Activated effector memory CD4-positive, alpha-beta T cell treated with Interleukin-2 at 50 U/mL for 16 hours (primary cell): Measurements from ENCODE around the gene CERK.

Experiments
- DNase-seq: peaks from one replicate; pipeline ENCODE4 v3.0.0-alpha.2; 2020

CERK gene

DNA sequence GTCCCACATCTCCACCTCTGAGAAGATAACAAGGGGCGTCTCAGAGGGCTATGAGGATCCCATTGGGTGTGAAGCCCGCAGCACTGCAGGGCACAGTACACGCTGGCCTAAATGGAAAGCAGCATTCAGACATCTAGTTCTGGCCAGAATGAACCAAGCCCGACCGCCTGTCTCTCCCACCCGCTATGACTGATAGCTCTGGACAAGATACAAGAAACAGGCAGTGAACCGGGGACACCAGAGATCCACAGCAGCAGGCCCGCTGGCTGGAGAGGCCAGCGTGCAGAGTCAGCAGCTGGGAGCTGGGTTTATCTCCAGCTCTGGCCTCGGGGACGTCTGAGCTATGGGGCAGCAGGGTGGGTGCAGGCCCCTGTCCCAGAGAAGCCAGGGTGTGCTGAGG, 9.6 kb downstream of the CERK start:
- no peak for DNase-seq

DNA sequence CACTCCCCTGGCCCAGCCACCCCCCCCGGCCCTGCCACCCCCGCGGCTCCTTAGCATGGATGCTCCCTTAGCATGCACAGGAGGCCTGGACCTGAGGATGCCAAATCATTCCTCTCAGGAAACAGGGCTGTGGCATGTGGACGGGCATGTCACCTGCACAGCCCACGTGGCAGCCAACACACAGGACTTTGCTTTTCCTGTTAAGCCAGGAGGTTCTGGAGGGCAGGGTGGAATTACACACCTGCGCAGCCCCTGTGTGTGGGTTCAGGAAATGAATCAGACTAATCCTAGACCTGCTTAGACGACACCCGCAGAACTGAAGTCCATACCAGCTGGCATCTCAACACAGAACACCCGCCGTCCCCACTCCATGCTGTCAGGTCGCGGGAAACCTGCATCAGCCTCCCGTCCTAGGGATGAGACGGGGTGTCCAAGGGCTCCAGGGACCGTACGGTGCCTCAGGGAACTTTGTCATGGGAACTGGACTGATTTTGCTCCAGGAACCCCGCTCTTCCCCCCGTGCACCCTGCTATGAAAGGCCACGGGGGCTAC, 10.2 kb downstream of the CERK start:
- DNase-seq = no peak

GRCh38 chr22:46726986-46727317, 11.1 kb downstream of the CERK start:
- no peak for DNase-seq

DNA sequence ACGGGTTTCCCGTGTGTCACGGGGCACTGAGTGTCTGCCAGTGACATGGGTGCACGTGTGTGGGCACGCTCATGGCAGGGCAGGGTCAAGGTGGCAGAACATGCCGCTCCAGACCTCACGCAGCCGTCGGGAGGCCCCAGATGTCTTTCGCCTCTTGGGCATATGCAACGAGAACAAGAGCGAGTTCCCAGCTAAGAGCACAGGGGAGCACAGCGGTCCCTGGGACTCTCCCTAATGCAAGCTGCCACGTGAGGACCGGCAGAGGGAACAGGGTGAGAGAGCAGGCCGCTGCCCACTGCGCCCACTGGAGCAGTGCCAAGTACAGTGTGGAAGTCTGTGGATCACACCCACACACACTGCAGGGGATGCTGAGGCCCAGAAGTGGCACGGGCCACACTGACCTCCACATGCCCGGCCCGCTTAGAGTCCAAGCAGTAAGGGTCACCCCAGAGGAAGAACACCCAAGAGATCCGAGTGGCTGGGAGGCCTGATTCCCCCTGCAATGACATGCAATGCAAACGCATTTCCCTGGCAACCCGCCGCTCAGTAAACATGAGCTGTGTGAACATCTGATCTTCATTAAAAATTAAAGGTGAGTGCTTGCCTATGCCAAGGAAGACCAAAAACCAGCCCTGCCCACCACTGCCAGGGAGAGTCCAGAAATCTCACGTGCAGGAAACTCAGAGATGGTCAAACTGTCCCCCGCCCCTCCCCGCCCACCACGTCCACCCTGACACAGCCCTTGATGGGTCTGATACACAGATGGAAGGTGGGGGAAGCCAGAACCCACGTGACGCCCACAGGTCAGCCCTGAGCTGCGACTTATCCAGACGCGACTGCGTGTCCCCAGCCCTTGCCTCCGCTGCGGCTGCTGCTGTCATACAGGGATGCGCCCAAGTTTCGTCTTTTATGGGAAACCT, 11.7 kb downstream of the CERK start:
- no peak for DNase-seq

DNA sequence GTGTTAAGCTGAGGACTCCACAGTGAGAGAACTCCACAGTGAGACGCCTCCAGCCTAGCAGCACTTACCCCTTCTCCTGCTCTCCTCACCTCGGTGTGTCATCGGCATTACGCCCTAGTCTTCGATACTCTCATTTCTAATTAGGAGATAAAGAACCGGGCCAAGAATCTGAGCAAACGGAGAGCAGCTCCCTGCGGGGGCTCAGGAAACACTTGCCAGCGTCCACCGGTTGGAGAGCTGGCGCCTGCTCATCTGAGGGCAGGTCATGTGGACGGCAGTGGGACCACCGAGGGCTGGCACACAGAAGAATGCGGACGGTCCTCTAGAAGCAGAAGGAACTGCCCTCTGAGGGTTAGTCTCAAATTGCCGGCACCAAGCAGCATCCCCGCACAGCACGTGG, 13.0 kb downstream of the CERK start:
- no peak for DNase-seq

DNA sequence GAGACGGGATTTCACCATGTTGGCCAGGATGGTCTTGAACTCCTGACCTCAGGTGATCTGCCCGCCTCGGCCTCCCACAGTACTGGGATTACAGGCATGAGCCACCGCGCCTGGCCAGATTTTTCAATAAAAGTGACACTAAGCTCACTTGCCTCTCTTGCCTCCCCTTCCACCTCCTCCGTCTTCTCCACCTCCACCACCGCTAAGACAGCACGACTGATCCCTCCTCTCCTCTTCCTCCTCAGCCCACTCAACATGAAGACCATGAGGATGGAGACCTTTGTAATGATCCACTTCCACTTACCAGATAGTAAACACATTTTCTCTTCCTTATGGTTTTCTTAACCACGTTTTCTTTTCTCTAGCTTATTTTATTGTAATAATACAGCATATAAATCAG, 14.2 kb downstream of the CERK start:
- DNase-seq = no peak

DNA sequence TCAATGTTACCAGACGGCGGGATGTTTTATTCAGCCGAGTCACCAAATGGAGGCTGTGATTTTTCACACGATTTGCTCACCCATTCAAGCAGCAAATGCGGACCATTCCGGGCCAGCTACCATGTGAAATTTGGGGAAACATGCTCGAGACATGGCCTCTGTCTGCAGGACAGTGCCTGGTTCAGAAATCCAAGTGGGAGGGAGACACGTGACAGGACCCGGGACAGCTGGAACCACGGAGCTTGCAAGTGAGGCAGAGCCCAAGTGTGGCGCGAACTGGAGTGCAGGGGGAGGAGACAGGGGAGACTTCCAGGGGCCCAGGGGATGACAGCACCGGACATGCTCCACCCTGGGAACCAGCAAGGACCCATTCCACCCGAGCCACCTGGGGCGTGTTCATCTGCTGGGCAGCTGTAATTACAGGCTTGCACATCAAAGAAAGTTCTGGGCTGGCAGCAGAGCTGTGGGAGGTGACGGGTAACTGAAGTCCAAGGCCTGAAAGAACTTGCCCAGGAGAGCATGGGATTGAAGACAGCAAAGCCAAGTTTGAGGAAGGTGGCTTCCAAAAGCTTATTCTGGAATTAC, 16.5 kb downstream of the CERK start:
- no peak for DNase-seq

- DNase-seq = no peak
Observed at GRCh38 chr22:46719921-46720320, 18.1 kb downstream of the CERK start.

GRCh38 chr22:46714550-46714949, 23.5 kb downstream of the CERK start:
- no peak for DNase-seq

GRCh38 chr22:46712288-46712687, 25.8 kb downstream of the CERK start:
- DNase-seq = no peak

- DNase-seq = no peak
Observed at GRCh38 chr22:46710806-46711205, 27.2 kb downstream of the CERK start.

DNA sequence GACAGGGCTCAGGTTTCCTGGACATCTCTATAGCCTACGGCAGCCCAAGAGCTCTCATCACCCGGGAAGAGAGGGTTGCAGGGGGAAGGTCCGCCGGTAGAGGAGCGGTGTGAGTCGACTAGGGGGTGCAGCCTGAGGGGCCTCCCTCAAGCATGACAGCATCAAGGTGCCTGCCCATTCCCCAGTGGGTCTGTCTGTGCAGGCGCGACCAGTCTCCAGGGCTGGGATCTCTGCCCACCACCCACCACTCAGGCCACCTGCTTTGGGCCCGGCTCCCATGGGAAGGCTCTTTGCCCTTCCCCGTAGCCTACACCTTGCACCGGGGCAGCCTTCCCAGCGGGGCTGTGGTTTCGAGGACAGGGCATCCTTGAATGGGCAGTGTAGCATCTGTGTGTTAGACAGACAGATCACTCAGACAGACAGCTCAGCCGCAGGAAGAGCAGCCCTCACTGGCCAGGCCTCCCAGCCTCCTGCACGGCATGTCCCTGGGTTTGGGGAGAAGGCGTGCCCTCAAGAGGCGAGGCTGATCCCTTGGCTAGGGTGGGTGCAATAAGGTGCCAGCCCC, 29.2 kb downstream of the CERK start:
- DNase-seq = no peak

- DNase-seq = no peak
Observed at GRCh38 chr22:46707827-46708570, 30.1 kb downstream of the CERK start.

- DNase-seq = no peak
Observed at GRCh38 chr22:46707305-46707704, 30.7 kb downstream of the CERK start.

GRCh38 chr22:46706060-46706459, 32.0 kb downstream of the CERK start:
- no peak for DNase-seq

- DNase-seq = no peak
Observed at GRCh38 chr22:46703996-46704370, 34.1 kb downstream of the CERK start.

DNA sequence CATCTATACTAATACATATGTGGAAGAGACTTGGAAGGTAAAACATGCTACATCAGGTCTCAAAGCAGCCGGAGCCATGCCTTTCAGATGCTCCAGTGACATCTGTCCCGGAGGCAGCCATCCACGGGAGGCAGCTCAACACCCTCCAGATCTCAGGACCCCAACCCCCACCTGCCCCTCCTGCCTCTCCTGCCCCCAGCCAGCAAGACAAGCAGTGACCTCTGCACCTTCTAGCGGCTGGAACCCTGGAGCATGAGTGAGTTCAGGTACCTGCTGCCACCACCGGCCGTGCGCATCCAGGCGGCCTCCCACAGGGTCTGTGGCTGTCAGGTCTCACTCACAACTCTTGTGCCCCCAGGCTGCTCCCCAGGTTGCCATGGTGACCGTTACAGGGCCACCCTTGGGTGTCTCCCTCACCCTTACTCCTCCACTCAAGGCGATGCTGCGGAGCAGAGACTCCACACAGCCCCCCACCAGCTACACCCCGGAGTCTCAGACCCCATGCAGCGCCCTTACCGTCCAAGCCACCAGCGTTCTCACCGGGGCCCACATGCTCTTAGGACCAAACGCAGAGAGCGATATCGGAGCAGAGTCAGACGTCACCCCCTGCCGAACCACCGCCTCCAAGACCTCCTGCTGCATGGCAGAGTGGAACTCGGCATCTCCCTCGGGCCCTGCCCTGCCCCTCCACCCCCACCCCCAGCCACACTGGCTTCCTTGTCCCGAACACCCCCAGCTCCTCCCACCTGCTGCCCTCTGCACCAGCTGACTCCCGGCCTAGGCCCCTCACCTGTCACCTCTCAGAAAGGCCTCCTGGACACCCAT, 34.7 kb downstream of the CERK start:
- DNase-seq = no peak

GRCh38 chr22:46701262-46701661, 36.8 kb downstream of the CERK start:
- no peak for DNase-seq

- no peak for DNase-seq
Observed at GRCh38 chr22:46699091-46699490, 39.0 kb downstream of the CERK start.

GRCh38 chr22:46697811-46698515, 40.1 kb downstream of the CERK start:
- DNase-seq = no peak

DNA sequence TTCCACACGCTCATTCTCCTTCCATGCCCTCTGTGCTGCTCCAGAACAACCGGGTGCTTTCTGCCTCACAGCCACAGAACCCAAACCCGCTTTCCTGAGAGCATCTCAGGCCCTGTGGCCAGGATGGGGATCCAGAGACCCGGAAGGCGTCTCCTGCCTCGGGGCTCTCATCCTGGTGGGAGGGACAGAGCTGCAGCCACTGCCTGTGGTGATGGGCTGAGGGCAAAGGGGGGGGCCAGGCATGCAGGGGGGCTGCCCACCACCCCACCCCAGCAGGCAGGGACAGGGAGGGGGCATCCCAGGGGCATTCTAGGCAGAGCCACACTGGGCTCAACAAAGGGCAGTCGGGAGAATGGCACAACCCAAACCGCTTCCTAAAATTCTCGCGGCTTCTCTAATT, 41.4 kb downstream of the CERK start:
- no peak for DNase-seq

DNA sequence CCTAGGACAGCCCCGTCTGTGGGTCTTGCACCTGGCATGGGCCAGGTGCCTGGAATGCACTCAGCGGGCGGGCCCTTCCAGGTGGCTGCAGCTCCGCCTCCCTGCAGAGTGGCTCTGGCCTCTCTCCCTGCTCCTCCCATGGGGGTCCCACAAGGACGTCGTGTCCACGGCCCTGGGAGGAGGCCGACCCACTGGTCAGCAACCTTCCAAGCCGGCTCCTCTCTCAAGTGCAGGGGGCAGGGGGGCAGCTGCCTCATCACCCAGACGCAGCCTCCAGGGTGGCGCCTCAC, 41.9 kb downstream of the CERK start:
- no peak for DNase-seq
